ENCODE results near the gene SPTAN1.

SPTAN1 gene

DNA sequence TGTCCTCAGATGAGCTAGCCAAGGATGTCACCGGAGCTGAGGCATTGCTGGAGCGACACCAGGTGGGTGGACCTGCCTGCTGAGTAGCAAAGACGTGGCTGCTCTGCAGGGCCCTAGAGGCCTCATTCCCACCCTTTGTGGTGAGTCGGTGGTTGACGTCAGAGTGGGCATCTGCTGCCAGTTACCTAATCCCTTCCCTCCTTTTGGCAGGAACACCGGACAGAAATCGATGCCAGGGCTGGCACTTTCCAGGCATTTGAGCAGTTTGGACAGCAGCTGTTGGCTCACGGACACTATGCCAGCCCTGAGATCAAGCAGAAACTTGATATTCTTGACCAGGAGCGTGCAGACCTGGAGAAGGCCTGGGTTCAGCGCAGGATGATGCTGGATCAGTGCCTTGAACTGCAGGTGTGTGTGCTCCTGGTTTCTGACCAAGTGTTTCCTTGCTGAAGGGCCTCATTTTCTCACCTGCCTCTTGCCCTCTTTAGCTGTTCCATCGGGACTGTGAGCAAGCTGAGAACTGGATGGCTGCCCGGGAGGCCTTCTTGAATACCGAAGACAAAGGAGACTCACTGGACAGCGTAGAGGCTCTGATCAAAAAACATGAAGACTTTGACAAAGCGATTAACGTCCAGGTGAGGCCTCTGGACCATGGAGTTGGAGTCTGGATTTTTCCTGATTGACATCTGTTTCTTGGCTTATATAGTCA lies 55.4 kb downstream of the SPTAN1 start:
- no peak for DNase-seq (ENCODE audit: low read depth)

DNA sequence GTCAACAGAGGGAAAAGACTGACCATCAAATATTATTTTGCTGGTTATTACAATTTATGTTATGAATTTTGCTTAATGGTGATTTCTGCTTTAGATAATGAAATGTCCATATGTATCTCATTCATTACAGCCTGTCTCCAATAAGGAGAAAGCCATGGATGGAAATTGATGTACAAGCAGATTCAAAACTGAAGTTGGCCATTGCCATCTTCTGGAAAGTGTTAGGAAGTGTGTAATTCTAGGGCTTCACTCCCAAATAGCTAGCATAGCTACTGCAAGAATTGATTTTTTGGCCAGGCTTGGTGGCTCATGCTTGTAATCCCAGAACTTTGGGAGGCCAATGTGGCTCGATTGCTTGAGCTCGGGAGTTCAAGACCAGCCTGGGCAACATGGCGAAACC lies 58.5 kb downstream of the SPTAN1 start:
- no peak for DNase-seq (ENCODE audit: low read depth)

DNA sequence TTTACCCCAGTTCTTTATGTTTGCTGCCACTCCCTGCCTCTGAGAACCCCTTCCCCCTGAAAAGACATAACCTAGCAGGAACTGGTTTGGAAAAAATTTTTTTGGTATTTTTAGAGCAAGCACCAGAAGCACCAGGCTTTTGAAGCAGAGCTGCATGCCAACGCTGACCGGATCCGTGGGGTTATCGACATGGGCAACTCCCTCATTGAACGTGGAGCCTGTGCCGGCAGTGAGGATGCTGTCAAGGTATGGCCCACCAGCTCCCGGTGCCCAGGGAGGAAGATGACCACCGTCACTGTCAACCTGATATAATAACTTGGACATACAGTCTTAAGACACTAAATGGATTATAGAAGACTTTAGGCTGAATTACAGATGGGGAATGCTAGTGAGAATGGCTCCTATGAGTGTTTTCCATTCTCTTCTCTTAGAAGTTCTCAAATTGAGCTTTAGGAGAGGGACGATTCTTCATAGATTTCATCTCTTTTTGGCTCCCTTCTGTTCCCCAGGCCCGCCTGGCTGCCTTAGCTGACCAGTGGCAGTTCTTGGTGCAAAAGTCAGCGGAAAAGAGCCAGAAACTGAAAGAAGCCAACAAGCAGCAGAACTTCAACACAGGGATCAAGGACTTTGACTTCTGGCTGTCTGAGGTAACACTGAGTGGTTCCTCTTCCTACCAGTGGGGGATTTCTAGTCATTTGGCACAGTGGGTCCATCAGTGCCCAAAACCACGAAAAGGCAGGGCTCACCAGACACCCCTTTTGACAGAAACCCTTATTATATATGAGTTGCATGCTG lies 59.4 kb downstream of the SPTAN1 start:
- no peak for DNase-seq (ENCODE audit: low read depth)

DNA sequence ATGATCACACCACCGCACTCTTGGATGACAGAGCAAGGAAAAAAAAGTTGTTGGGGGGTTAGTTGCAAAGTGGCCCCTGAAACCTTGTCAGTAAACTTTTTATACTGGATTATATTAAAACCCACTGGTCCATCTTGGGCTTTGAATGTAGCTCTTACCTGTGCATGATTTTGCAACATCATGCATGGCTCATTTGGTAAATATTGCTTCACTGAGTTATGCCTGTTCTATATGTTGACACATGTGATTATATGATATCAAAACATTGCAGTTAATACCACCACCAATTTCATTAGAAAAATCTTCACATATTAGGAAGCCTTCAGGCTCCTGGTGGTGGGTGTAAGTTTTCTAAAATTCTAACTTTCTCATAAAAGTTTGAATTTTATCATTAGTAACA lies 62.3 kb downstream of the SPTAN1 start:
- DNase-seq (ENCODE audit: low read depth): no peak

DNA sequence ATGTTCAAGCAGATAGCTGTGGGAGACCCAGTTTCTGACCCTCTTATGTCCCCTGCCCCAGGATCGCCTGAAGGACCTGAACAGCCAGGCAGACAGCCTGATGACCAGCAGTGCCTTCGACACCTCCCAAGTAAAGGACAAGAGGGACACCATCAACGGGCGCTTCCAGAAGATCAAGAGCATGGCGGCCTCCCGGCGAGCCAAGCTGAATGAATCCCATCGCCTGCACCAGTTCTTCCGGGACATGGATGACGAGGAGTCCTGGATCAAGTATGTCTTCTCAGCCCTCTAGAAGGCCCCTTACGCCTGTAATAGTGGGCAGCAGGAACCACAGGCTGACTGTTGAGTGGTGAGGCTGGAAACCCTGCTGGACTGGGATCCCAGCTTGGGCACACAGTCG lies 63.2 kb downstream of the SPTAN1 start:
- DNase-seq (ENCODE audit: low read depth): no peak

DNA sequence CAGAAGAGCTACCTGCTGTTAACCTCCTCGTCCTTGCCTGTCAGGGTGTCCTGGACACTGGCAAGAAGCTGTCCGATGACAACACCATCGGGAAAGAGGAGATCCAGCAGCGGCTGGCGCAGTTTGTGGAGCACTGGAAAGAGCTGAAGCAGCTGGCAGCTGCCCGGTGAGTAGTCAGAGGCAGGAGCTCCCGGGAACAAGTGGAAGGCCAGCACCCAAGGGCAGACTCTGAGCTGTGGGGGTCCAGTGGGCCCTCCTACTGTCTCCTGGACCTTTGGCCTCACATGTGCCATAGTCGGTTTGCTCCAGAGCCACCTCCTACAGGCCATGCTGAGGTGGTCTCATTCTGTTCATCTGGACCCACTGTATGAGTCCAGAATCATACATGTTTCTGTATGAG lies 65.6 kb downstream of the SPTAN1 start:
- DNase-seq (ENCODE audit: low read depth): no peak

DNA sequence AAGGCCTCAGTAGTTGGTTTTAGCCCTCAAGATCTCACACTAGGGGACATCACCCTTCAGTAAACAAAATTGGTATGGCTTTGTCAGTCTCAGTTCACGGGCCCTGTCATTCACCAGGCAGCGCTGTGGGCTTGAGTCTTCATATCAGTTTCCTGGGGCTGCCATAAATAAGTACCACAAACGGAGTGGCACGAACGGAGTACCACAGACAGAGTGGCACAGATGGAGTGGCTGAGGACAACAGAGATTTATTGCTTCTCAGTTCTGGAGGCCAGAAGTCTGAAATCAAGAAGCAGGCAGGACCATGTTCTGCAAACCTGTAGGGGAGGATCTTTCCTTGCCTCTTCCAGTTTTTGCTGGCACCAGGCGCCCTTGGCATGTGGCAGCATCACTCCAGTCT lies 66.7 kb downstream of the SPTAN1 start:
- no peak for DNase-seq (ENCODE audit: low read depth)

DNA sequence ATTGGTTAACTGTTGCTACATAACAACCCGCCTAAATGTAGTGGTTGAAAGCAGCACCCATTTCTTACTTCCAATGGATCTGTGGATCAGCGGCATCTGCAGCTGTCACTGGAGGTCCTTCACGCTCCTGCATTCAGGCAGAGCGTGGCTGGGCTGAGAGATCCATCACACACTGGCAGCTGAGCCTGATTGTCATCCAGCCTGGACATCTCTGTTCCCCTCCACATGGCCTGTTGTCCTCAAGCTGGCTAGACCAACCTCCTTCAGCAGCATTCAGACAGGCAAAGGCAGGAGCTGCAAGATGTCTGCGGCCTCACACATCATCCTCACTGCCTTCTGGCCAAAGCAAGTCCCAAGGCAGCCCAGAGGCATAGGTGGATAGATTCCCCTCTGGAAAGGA lies 67.4 kb downstream of the SPTAN1 start:
- DNase-seq (ENCODE audit: low read depth): no peak

DNA sequence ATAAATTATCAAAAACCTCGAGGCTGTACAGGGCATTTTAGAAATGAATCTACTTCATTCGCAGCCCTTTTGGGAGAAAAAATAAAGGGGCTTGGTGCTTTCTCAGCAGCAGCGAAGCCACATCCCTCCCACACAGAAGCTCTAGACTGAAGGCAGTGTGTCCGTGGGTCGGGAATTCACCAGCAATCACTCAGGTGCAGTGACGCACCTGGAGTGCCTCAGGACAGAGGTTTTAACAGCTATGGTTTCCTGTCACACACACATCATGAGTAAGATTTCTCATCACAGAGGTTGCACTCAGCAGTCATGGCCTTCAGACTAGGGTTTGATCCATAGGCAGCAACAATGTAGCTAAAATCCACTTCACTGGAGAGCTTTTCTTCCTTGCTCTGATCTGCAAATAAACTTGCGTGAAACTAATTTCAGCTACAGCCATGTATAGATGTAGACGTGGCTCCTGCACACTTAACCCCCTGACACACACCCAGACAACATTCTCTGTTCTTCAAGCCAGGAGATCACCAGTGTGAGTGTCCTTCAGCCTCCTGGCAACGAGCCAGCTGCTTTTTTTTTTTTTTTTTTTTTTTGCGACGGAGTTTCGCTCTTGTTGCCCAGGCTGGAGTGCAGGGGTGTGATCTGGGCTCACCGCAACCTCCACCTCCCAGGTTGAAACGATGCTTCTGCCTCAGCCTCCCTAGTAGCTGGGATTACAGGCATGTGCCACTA lies 69.5 kb downstream of the SPTAN1 start:
- no peak for DNase-seq (ENCODE audit: low read depth)

DNA sequence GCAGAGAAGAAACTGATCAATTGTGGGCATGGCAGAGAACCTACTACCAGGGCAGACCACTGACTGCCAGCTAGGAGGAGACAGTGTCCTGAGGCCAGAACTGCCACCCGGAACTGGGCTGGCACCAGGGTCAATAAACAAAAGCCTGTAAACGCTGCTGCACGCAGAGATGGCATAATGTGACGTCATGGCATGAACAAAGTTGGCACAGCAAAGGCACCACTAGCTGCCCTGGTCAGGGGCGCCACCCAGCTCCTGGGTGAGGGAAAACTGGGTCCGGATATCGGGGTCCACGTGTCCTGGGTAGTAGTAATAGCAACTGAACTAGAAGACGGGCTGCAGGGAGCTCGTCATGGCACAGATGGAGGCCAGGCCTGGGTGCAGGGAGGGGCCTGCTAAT lies 72.2 kb downstream of the SPTAN1 start:
- no peak for DNase-seq (ENCODE audit: low read depth)

DNA sequence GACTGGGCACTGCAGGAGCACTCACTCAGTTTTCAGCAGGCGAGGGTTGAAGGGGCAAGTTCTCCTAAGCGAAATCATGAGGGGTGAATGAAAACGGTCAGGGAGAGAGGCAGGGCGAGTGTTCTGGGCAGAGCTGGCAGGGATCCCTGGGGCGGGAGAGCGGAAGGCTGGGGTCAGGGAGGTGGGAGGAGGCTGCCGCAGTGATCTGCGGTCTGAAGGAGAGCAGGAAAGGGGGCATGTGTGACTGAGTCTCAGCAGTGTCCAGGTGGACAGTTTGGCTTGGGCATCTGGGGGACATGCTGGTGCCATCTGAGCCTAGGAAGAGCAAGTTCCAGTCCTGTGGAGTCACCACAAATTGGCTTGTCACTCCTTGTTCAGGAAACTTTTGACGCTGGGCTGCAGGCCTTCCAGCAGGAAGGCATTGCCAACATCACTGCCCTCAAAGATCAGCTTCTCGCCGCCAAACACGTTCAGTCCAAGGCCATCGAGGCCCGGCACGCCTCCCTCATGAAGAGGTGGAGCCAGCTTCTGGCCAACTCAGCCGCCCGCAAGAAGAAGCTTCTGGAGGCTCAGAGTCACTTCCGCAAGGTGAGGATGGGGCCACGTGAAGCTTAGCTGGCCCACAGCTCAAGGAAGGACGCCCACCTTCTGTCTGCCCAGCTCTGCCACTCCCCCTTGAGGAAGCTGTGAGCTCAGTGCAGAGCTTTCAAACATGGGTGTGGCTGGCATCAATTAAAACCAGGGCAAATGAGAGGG lies 73.2 kb downstream of the SPTAN1 start:
- DNase-seq (ENCODE audit: low read depth): no peak

DNA sequence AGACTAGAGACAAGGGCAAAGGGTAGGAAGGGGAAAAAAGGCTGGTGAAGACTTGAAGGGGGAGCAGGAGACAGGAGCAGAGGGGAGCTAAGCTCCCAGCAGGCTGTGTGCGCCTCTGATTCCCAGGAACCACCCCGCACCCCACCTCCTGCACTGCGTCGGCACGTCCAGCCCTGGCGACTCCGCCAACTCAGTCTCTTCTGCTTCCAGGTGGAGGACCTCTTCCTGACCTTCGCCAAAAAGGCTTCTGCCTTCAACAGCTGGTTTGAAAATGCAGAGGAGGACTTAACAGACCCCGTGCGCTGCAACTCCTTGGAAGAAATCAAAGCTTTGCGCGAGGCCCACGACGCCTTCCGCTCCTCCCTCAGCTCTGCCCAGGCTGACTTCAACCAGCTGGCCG lies 73.8 kb downstream of the SPTAN1 start:
- no peak for DNase-seq (ENCODE audit: low read depth)

DNA sequence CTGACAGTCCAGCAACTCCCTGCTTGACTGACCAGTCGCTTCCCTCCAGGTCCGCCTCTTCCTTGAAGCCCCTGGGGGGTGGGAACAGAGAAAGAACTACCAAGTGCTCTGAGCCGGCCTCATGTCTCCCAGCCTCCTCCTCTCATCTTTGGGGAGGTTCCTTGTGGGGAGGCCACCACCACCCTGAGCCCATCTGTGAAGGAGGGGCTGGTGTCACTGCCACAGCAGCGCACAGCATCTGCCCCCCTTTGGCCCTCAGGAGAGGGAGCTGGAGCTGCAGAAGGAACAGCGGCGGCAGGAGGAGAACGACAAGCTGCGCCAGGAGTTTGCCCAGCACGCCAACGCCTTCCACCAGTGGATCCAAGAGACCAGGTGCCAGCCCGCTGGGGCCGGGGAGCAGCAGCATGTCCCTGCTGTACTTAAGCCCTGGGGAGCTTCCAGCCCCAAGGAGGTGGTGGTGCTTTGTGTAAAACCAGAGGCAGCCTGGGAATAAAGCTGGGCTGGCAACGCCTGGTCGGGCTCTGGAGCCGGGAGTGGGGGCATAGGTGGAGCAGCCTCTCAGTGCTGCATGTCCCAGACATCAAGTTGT lies 74.8 kb downstream of the SPTAN1 start:
- DNase-seq (ENCODE audit: low read depth): no peak

DNA sequence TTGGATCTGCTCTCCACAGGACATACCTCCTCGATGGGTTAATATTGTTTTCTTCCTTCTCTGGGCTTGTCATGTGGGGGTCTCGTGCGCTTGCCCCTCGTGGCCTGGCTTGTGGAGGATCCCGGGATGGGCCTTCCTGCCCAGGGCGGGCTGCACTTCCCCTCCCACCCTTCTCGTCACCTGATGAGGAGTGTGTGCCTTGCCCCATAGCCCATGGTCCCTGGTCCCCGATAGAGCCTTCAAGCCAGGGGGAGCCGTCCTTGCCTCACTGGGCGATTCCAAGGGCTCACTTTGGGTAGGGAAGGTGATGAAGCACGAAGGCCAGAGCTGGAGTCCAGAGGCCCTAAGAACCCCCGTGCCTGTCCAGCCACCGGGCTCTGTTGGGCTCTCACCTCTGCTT lies 75.5 kb downstream of the SPTAN1 start:
- DNase-seq (ENCODE audit: low read depth): no peak

DNA sequence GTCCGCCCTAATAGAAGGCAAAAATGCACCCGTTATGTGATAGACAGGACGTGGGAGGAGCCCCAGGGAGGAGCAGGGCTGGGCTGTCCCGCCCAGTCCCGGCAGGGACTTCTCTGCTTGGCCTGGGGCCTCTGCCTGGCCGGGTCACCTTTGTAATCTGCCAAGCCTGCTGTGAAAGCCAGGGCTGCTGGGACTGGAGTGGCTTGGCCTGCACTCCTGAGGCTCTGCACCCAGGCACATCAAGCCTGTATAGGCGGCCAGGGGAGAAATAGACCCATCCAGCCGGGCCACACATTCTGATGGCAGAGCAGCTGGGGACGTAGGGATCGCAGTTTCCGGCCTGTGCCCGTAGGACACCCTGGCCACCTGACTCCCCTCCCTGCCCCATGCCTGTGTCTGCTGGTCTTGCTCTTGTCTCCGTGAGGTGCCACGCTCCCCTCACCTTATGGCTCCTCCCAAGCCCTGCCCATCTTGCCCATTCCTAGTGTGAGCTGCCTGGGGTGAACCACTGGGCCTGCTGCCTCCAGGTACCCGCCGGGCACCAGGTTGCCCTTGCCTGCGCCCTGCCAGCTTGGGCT lies 76.2 kb downstream of the SPTAN1 start:
- DNase-seq (ENCODE audit: low read depth): no peak

DNA sequence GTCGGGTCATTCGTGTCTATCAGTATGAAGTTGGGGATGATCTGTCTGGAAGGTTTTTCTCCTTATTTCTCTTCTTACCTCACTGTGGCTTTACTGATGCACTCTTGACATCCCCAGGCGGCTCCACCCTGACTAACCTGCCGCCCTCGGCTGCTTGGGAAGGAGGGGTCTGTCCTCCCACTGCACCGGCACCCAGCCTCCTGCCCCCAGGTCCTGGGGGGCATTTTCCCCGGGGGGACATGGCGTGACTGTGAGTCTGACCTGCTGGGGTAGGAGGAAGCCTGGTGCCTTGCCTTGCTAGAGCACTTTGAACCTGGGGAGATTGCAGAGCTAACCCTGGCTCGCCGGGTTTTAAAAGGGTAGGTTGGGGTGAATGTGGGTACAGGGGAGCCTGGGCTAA lies 76.7 kb downstream of the SPTAN1 start:
- no peak for DNase-seq (ENCODE audit: low read depth)

DNA sequence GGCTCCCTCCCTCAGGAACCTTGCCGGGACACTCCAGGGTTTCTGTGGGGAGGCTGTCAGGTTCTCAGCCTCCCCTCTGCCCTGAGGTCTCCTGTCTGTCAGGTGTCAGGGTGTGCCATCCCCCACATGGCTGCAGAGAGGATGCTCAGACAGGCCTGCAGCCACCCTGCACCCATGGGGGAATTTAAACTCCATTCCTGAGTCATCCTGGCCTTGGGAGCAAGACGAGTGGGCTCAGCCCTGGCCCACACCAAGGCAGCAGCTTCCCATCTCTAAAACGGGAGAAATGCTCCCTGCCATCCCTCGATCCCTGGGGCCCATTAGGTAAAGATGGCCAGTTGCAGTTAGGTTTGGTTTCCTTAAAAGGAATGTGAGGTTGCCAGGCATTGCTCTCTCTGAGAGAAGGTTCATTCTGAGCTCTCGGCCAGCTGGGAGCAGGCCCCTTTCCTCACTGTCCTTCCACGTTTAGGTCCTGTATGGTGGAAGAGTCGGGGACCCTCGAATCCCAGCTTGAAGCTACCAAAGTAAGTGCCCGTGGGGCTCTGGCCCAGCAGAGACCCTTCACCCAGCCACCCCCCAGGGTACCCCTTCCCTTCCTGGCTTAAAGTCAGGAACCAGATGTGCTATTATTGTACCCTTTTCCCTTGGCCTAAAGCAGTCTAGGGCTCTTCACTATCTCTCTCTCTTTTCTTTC lies 77.6 kb downstream of the SPTAN1 start:
- no peak for DNase-seq (ENCODE audit: low read depth)

DNA sequence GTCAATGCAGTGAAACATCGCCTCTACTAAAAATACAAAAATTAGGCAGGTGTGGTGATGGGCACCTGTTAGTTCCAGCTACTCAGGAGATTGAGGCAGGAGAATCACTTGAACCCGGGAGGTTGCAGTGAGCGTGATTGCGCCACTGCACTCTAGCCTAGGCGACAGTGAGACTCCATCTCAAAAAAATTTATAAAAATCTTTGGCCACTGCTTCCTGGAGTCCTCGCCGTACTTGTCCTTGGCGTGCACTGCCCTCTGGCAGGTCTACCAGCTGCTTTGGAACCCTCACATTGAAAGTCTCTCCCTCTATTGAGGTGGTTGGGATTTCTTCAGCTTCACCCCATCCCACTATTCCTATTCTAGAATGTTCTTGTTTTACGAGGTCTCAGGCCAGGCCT lies 79.2 kb downstream of the SPTAN1 start:
- no peak for DNase-seq (ENCODE audit: low read depth)

DNA sequence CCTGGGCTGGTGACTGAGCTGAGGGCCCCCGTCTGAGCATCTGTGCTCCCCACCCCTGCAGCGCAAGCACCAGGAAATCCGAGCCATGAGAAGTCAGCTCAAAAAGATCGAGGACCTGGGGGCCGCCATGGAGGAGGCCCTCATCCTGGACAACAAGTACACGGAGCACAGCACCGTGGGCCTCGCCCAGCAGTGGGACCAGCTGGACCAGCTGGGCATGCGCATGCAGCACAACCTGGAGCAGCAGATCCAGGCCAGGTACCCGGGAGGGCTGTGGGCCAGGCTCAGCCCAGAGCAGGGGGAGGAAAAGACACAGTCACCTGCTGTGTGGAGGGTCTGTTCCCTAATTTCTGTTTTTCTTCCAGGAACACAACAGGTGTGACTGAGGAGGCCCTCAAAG lies 79.7 kb downstream of the SPTAN1 start:
- no peak for DNase-seq (ENCODE audit: low read depth)

DNA sequence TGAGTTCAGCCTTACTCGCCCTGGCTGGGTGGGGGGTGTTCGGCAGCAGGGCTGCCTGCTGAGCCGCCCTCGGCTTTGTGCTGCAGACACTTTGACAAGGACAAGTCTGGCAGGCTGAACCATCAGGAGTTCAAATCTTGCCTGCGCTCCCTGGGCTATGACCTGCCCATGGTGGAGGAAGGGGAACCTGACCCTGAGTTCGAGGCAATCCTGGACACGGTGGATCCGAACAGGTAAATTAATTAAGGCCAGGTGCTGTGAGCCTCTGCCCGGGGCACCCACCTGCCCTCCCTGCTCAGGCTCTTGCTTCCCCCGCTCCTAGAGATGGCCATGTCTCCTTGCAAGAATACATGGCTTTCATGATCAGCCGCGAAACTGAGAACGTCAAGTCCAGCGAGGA lies 80.1 kb downstream of the SPTAN1 start:
- DNase-seq (ENCODE audit: low read depth): no peak

DNA sequence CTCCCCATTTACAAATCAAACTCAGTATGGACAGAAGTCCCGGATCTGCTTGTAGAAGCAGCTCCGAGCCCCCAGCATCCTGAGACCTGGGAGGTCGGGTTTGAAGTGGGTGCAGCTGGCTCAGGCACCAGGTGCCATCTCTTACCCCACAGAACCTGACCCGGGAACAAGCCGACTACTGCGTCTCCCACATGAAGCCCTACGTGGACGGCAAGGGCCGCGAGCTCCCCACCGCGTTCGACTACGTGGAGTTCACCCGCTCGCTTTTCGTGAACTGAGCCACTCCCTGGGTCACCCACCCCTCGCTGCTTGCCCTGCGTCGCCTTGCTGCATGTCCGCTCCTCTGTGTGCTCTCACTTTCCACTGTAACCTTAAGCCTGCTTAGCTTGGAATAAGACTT lies 80.7 kb downstream of the SPTAN1 start:
- DNase-seq (ENCODE audit: low read depth): no peak
